ENCODE results near the gene SCUBE1. TPM values are rescaled to one million over a fixed set of nuclear protein-coding genes. Genes with fewer than 3 reads are reported as not detected.

SCUBE1 gene
- total RNA-seq, 1 experiment from 2014 or later = 3.9 TPM

DNA sequence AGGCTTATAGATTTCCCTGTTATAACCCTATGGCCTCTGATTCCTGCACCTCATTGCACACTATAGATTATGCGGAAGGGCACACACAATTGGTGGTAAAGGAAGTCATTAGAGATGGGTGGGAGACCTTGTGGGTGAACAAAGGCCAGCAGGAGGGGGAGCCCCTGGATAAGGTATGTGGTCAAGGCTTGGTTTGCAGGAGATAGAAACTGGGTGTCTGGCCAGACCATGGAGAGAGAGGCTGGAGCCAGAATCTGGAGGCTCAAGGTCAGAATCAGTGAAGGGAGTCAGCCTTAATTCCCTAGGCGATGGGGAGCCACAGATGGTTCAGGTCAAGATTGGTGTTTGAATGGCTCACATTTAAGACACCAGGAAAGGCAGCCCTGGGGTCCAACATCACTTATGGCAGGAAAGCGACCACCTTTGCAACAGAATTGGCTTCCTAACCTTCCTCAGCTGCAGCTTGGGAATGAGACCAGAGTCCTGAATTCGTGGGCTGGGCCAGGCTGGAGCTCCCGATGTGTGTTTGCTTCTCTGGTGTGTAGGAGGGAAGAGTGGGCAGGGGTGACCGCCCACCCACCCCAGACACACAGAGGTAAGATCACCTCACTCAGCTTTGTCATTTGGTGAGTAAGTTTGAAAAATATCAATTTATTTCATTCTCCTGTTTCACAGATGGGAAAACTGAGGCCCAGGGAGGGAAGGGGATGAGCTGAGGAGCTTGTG is 22.7 kb upstream of the SCUBE1 start:
- Histone ChIP-seq H2AFZ (ENCODE audit: low read depth, low read length, poor library complexity, severe bottlenecking) (no peak overlapping the region), H3K4me3 (replicated peaks in 1 of 2; ENCODE audit: low read depth in 1 of 2, low read length in 2 of 2) (no peak overlapping the region), H3K27me3 (ENCODE audit: insufficient read depth, low read length) (peaks cover 17% of the 10 kb centered on the region), H3K9me3 (ENCODE audit: control insufficient read depth in 1 of 2, insufficient read depth in 1 of 2, low read depth in 1 of 2, low read length in 2 of 2) (no peaks in the 10 kb centered on the region), H3K36me3 (ENCODE audit: control insufficient read depth in 1 of 2, insufficient read depth in 2 of 2, low read length in 2 of 2) (no peaks in the 10 kb centered on the region), H3K27ac (ENCODE audit: low read depth, low read length) (no peak overlapping the region), H3K9me2 (ENCODE audit: insufficient read depth) (no peaks in the 10 kb centered on the region), H3K79me2 (ENCODE audit: insufficient read depth, low read length) (no peaks in the 10 kb centered on the region), H4K20me1 (ENCODE audit: insufficient read depth) (no peaks in the 10 kb centered on the region), H3K4me2 (ENCODE audit: low read length) (no peak overlapping the region), H3K9ac (ENCODE audit: low read length) (no peak overlapping the region), H3K4me1 (ENCODE audit: control insufficient read depth in 1 of 2, insufficient read depth in 2 of 2, low read length in 2 of 2) (no peaks in the 10 kb centered on the region)
- CTCF ChIA-PET = interaction anchor here (2.5 kb wide), 1 partner anchor 19 kb away, joined by 8 read pairs; no protein-coding TSS in a partner anchor
- DNase-seq (ENCODE audit: low read depth, low spot score) (no peak), ATAC-seq (no peak)
- RAD21 ChIA-PET (ENCODE audit: low non-redundant PET in 1 of 2, low total read pairs in 2 of 2, uncharacterized antibody in 2 of 2, unreplicated experiment in 2 of 2) = no interaction called here
- POLR2A ChIA-PET = no interaction called here
- TF ChIP-seq REST (IDR thresholded peaks at IDR 0.05; ENCODE audit: low read depth) = no peak
- TF ChIP-seq JUND (IDR thresholded peaks at IDR 0.05) = no peak
- no peak for TF ChIP-seq EGR1 (IDR thresholded peaks at IDR 0.05; ENCODE audit: low read depth)
- no peak for TF ChIP-seq EZH2phosphoT487 (IDR thresholded peaks at IDR 0.05; ENCODE audit: borderline replicate concordance)
- TF ChIP-seq SIN3A (IDR thresholded peaks at IDR 0.05; ENCODE audit: low read depth) = no peak
- TF ChIP-seq RAD21 (IDR thresholded peaks at IDR 0.05; ENCODE audit: low read depth) = no peak
- TF ChIP-seq YY1 (IDR thresholded peaks at IDR 0.05; ENCODE audit: extremely low read depth, insufficient replicate concordance, low read depth, low read length) = no peak
- TF ChIP-seq POLR2AphosphoS5 (IDR thresholded peaks at IDR 0.05; ENCODE audit: low read depth, low read length) = no peak
- no peak for TF ChIP-seq SRF (IDR thresholded peaks at IDR 0.05; ENCODE audit: low read depth)
- BruUV-seq (replicated peaks) = no TSS peak
- intact Hi-C loops (cut with micrococcal nuclease) = no loop called here

All from HCT116 (cell line).